ENCODE data around the gene PEX11A. TPM values are rescaled to one million over a fixed set of nuclear protein-coding genes. Genes with fewer than 3 reads are reported as not detected.

PEX11A gene
- total RNA-seq, 1 donor: 4.0 TPM

DNA sequence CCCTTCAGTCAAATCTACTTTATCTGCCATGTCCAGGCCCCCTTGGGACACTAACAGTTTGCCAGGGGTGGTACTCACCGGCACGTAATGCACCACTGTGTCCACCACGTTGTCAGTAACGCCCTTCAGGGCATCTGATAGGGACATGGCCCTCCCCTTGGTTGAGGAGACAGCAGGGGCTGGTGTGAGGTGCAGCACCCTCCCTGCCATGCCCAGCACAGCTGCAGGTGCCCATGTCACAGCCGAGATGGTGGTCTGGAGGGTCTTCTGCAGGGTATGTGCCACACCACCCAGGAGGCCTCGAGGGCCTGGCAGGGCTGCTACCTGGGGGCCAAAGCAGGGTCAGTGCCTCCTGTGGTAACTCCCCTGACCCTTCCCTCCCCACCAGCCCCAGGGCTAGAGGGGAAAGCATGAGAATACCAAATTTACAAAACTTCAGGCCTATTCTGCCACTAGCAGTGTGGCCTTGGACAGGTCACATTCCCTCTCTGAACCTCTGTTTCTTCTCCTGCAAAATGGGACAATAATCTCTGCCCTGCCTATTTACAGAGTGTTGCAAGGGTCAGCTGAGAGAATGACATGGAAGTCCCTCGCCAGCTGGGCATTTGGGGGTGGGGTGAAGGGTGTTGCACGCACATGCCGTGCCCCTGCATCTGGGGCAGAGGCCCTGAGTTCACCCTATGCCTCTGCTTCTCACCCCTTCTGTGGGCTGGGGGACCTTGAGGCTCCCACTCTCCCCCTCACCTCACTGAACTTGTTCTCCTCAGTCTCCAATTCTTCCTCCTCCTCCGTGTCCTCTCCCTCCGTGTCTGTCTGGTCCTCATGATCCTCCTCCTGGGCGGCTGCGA is 23.5 kb downstream of the PEX11A start:
- H3K4me1 ChIP-seq (ENCODE audit: insufficient read depth, low read length): peaks cover 25% of the 10 kb centered on the region
- H3K9me3 ChIP-seq (ENCODE audit: low read depth, low read length): no peaks in the 10 kb centered on the region
- no peaks in the 10 kb centered on the region for H3K27me3 ChIP-seq (ENCODE audit: insufficient read depth, low read length)
- no peaks in the 10 kb centered on the region for H4K20me1 ChIP-seq (ENCODE audit: insufficient read depth, low read length)
- DNase-seq (ENCODE audit: insufficient read length, low spot score, missing footprints): peak; percentile 56
- H3K27ac ChIP-seq (ENCODE audit: low read depth, low read length): no peak overlapping the region
- TF ChIP-seq, protein P1, sequence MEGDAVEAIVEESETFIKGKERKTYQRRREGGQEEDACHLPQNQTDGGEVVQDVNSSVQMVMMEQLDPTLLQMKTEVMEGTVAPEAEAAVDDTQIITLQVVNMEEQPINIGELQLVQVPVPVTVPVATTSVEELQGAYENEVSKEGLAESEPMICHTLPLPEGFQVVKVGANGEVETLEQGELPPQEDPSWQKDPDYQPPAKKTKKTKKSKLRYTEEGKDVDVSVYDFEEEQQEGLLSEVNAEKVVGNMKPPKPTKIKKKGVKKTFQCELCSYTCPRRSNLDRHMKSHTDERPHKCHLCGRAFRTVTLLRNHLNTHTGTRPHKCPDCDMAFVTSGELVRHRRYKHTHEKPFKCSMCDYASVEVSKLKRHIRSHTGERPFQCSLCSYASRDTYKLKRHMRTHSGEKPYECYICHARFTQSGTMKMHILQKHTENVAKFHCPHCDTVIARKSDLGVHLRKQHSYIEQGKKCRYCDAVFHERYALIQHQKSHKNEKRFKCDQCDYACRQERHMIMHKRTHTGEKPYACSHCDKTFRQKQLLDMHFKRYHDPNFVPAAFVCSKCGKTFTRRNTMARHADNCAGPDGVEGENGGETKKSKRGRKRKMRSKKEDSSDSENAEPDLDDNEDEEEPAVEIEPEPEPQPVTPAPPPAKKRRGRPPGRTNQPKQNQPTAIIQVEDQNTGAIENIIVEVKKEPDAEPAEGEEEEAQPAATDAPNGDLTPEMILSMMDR (IDR thresholded peaks at IDR 0.05; ENCODE audit: extremely low read depth, low read depth, low read length): no peak
- no peak overlapping the region for H3K4me3 ChIP-seq (ENCODE audit: insufficient read depth, low read length)
- H2AFZ ChIP-seq (ENCODE audit: low read length): no peak overlapping the region
- no peak overlapping the region for H3K4me2 ChIP-seq (ENCODE audit: insufficient read depth, low read length)
- no peaks in the 10 kb centered on the region for H3K36me3 ChIP-seq (ENCODE audit: insufficient read depth, low read length)
- H3K79me2 ChIP-seq (ENCODE audit: insufficient read depth, low read length): no peaks in the 10 kb centered on the region

GRCh38 chr15:89666184-89666857 is 24.2 kb downstream of the PEX11A start:
- H3K4me1 ChIP-seq (ENCODE audit: insufficient read depth, low read length): peaks cover 27% of the 10 kb centered on the region
- TF ChIP-seq, protein P1 (IDR thresholded peaks at IDR 0.05; ENCODE audit: extremely low read depth, low read depth, low read length): no peak
- no peaks in the 10 kb centered on the region for H4K20me1 ChIP-seq (ENCODE audit: insufficient read depth, low read length)
- no peaks in the 10 kb centered on the region for H3K9me3 ChIP-seq (ENCODE audit: low read depth, low read length)
- no peaks in the 10 kb centered on the region for H3K27me3 ChIP-seq (ENCODE audit: insufficient read depth, low read length)
- H3K4me3 ChIP-seq (ENCODE audit: insufficient read depth, low read length): peak overlapping the region; percentile 63
- H3K79me2 ChIP-seq (ENCODE audit: insufficient read depth, low read length): no peaks in the 10 kb centered on the region
- no peaks in the 10 kb centered on the region for H3K36me3 ChIP-seq (ENCODE audit: insufficient read depth, low read length)
- H3K27ac ChIP-seq (ENCODE audit: low read depth, low read length): peak overlapping the region; percentile 45
- peak overlapping the region; percentile 84 for H2AFZ ChIP-seq (ENCODE audit: low read length)
- DNase-seq (ENCODE audit: insufficient read length, low spot score, missing footprints): peak; percentile 77
- H3K4me2 ChIP-seq (ENCODE audit: insufficient read depth, low read length): peak overlapping the region; percentile 79

DNA sequence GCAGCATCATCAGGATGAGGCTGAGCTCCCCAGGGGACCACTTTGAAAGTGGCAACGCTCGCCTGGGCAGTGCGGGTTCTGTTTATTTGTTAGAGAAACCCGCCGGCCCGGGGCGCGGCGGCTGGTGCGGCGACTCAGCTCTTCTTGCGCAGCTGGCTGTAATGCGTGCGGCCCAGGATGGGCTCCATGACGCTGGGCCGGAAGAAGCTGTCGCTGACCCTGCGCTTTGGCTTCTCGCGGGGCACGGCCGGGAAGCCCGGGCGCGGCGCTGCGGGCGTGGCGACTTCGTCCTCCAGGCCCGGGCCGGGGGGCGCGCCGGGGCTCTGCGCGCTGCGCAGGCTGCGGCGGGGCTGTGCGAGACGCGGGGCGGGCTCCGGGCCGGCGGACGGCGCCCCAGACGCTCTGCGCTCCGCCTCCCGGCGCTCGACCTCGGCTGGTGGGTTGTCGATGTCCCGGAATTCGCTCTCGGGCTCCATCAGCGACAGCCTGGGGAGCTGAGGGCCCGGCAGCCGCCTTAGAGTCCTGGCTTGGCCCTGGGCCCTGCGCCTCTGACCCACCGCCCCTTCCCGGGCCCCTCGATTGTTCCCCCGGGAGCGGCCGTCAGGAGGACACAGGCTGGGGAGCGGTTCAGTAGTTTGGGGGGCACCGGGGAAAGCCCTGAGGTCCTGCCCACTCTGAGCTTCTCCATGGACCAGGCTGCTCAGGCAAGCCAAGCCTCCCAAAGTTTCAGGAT is 24.9 kb downstream of the PEX11A start:
- Histone ChIP-seq H3K27me3 (ENCODE audit: insufficient read depth, low read length) (no peaks in the 10 kb centered on the region), H3K4me1 (ENCODE audit: insufficient read depth, low read length) (peaks cover 27% of the 10 kb centered on the region), H3K27ac (ENCODE audit: low read depth, low read length) (peak overlapping the region; percentile 45), H3K4me3 (ENCODE audit: insufficient read depth, low read length) (peak overlapping the region; percentile 63), H4K20me1 (ENCODE audit: insufficient read depth, low read length) (no peaks in the 10 kb centered on the region), H3K4me2 (ENCODE audit: insufficient read depth, low read length) (peak overlapping the region; percentile 79), H2AFZ (ENCODE audit: low read length) (peak overlapping the region; percentile 84), H3K36me3 (ENCODE audit: insufficient read depth, low read length) (no peaks in the 10 kb centered on the region), H3K79me2 (ENCODE audit: insufficient read depth, low read length) (no peaks in the 10 kb centered on the region), H3K9me3 (ENCODE audit: low read depth, low read length) (no peaks in the 10 kb centered on the region)
- TF ChIP-seq, protein P1 (IDR thresholded peaks at IDR 0.05; ENCODE audit: extremely low read depth, low read depth, low read length): no peak
- peak; percentile 97 for DNase-seq (ENCODE audit: insufficient read length, low spot score, missing footprints)
